OCI-LY3 (cell line): ENCODE measurements around the gene MLEC.
A peak's percentile ranks its signal among the peaks of the same experiment; 100 is the strongest.

Experiments used
- H2AFZ ChIP-seq: fragments of 200-600, 300-600 bp; shearing (Covaris generic); 2 replicates; pipeline ENCODE4 v1.6.0; 2014; ENCODE audit warnings: antibody characterized with exemption, low read depth, low read length
- H3K27ac ChIP-seq: fragments of 200-600, 300-600 bp; sonication (generic); 2 replicates; pipeline ENCODE4 v1.5.1; 2014; ENCODE audit warnings: mild to moderate bottlenecking, low read length, moderate library complexity, mixed read lengths
- H3K27me3 ChIP-seq: fragments of 200-600, 300-600 bp; sonication (generic); 2 replicates; pipeline ENCODE4 v1.6.1; 2014; ENCODE audit warnings: low read depth, low read length, mixed read lengths
- H3K36me3 ChIP-seq: fragments of 200-600, 300-600 bp; sonication (generic); replicated peaks from 2 replicates; pipeline ENCODE3; 2014; ENCODE audit warnings: low read depth, low read length, mixed read lengths
- H3K4me1 ChIP-seq: fragments of 300-600, 200-600 bp; sonication (generic); 2 replicates; pipeline ENCODE4 v1.6.1; 2014; ENCODE audit warnings: low read length, mixed read lengths
- H3K4me2 ChIP-seq: fragments of 200-600, 300-600 bp; sonication (generic); 2 replicates; pipeline ENCODE4 v1.6.1; 2014; ENCODE audit warnings: low read length, mixed read lengths
- H3K4me3 ChIP-seq: fragments of 300-600, 200-600 bp; sonication (generic); 2 replicates; pipeline ENCODE4 v1.5.1; 2014; ENCODE audit warnings: antibody characterized with exemption, mild to moderate bottlenecking, low read length, moderate library complexity
- H3K79me2 ChIP-seq: fragments of 300-600, 200-600 bp; shearing (Covaris generic); 2 replicates; pipeline ENCODE4 v1.6.1; 2014; ENCODE audit warnings: mild to moderate bottlenecking, low read length, mixed read lengths
- H3K9ac ChIP-seq: fragments of 300-600, 200-600 bp; shearing (Covaris generic); 2 replicates; pipeline ENCODE4 v1.6.0; 2014; ENCODE audit warnings: mild to moderate bottlenecking, low read length, moderate library complexity
- H3K9me3 ChIP-seq: fragments of 200-600, 300-600 bp; shearing (Covaris generic); 2 replicates; pipeline ENCODE4 v1.6.1; 2014; ENCODE audit warnings: low read length, mixed read lengths; ENCODE audit not compliant: insufficient read depth
- H4K20me1 ChIP-seq: fragments of 200-600, 300-600 bp; sonication (generic); 2 replicates; pipeline ENCODE4 v1.6.1; 2016; ENCODE audit warnings: low read length, mixed read lengths; ENCODE audit not compliant: insufficient read depth
- CTCF ChIP-seq: fragments of 200-600, 300-600 bp; sonication (generic); IDR thresholded peaks from 2 replicates; pipeline ENCODE4 v1.5.1; 2014; ENCODE audit warnings: antibody characterized with exemption, low read length, low read depth
- EZH2phosphoT487 ChIP-seq: fragments of 200-600 bp; shearing (Covaris generic); IDR thresholded peaks from 2 replicates; pipeline ENCODE4 v1.6.1; 2018; ENCODE audit warnings: antibody characterized with exemption, mixed run types, low read depth

MLEC gene

GRCh38 chr12:120663741-120664140 lies 23.2 kb upstream of the MLEC start:
- no peak overlapping the region for H3K27ac ChIP-seq
- no peak overlapping the region for H2AFZ ChIP-seq
- no peak overlapping the region for H3K4me2 ChIP-seq
- no peak overlapping the region for H3K4me3 ChIP-seq
- no peaks in the 10 kb centered on the region for H4K20me1 ChIP-seq
- H3K36me3 ChIP-seq, result no peaks in the 10 kb centered on the region
- H3K9ac ChIP-seq, result no peak overlapping the region
- peaks cover 46% of the 10 kb centered on the region for H3K4me1 ChIP-seq
- no peaks in the 10 kb centered on the region for H3K9me3 ChIP-seq
- peaks cover 5% of the 10 kb centered on the region; the same call in 1 of the 2 replicates for H3K27me3 ChIP-seq
- TF ChIP-seq CTCF (no peak), EZH2phosphoT487 (no peak)
- no peaks in the 10 kb centered on the region for H3K79me2 ChIP-seq

- Histone ChIP-seq H3K27ac (no peak overlapping the region), H3K9me3 (no peaks in the 10 kb centered on the region), H3K4me1 (peaks cover 69% of the 10 kb centered on the region), H3K4me2 (peak overlapping the region; percentile 35; the same call in 1 of the 2 replicates), H3K36me3 (no peaks in the 10 kb centered on the region), H3K4me3 (no peak overlapping the region), H2AFZ (no peak overlapping the region), H3K27me3 (peaks cover 1% of the 10 kb centered on the region; the same call in 1 of the 2 replicates), H3K9ac (no peak overlapping the region), H3K79me2 (no peaks in the 10 kb centered on the region), H4K20me1 (no peaks in the 10 kb centered on the region)
- no peak for TF ChIP-seq CTCF
- TF ChIP-seq EZH2phosphoT487, result no peak
Measured at GRCh38 chr12:120666571-120667390, 20.2 kb upstream of the MLEC start.

GRCh38 chr12:120668091-120668867 lies 18.7 kb upstream of the MLEC start:
- Histone ChIP-seq H2AFZ (0 out of 2 replicates have a peak overlapping the region, but pooled peaks have one; percentile 81), H3K4me1 (peaks cover 58% of the 10 kb centered on the region), H3K79me2 (no peaks in the 10 kb centered on the region), H4K20me1 (no peaks in the 10 kb centered on the region), H3K4me2 (peak overlapping the region; percentile 100), H3K9me3 (no peaks in the 10 kb centered on the region), H3K36me3 (no peaks in the 10 kb centered on the region), H3K4me3 (peak overlapping the region; percentile 76), H3K27me3 (no peaks in the 10 kb centered on the region), H3K9ac (peak overlapping the region; percentile 73), H3K27ac (peak overlapping the region; percentile 75; the same call in 1 of the 2 replicates)
- no peak for TF ChIP-seq CTCF
- no peak for TF ChIP-seq EZH2phosphoT487
